HG03442 (cell line): Measurements from ENCODE around the gene GSN.

Experiments used
- ATAC-seq: cut with Tn5 transposase; IDR thresholded peaks from one replicate; pipeline ENCODE4 v1.9.1; 2021; ENCODE audit warnings: mild to moderate bottlenecking, moderate library complexity; ENCODE audit not compliant: unreplicated experiment

Gene GSN

DNA sequence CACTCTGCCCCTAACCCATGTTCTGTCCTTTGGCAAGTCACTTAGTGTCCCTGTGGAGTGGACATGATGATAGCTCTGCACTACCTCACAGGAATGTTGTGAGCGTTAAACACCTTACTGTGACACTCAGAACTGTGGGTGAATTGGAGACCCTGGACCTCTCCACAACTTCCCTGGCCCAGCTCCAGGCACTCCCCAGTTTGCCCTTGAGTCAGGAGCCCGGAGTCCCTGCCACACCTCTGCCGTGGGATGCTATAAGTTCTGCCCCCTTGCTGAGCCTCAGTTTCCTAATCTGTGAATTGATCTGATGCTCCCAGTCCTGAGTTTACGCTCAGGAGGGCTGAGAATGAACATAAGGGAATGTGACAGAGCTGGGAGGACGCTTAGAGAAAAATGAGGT is 34.4 kb downstream of the GSN start:
- no peak for ATAC-seq

DNA sequence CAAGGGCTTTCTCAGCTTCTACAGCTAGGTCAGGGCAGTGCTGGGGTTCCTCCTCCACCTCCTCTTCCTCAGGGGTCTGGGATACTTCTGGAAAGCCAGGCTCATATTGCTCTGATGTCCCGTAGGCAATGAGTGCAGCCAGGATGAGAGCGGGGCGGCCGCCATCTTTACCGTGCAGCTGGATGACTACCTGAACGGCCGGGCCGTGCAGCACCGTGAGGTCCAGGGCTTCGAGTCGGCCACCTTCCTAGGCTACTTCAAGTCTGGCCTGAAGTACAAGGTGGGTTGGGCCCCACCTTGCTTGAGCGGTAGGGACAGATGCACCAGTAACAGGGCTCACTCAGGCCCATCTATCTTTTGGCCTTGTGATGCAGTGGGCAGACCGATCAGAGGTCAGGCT is 34.8 kb downstream of the GSN start:
- no peak for ATAC-seq

DNA sequence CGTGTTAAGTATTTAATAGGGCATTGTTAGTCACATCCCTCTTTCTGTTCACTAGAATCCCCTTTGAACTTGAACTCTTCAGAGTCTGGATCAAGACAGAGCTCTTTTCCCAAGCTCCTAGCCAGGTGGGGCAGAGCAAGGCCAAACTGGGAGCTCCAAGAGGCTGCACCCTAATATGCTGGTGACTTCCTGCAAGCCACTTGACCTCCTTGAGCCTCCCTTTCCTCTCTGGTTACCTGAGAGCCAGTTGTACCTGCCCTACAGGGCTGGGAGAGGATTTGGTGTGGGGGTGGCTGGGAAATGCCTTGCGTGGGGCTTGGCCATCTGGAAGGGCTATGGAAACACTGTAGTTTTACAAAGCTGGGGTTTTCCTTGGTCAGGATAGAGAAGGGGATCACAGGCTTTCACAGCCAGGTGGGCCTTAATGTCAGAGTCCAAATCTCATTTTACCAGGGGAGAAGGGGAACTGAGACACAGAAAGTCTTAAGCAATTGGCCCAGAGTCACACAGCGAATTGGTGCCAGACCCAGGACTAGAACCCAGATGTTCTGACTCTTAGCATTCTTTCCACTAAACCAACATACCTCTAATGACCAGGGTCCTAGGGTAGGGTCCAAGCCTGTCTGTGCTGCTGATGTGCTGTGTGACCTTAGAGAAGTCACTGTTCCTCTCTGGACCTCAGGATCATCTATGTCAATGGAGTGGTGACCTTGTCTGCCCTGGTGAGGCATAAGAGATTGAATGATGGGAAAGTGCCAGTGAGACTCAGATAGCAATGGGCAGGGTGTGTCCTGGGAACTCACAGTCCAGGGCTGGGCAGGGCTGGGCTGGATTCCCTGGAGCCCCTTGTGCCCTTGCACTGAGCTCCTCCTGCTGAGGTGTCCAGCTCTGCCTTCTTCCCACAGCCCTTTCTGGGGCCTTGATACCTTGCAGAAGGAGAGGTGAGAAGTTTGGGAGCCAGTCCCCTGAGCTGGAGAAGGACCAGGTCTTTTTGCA is 35.8 kb downstream of the GSN start:
- ATAC-seq, result no peak

DNA sequence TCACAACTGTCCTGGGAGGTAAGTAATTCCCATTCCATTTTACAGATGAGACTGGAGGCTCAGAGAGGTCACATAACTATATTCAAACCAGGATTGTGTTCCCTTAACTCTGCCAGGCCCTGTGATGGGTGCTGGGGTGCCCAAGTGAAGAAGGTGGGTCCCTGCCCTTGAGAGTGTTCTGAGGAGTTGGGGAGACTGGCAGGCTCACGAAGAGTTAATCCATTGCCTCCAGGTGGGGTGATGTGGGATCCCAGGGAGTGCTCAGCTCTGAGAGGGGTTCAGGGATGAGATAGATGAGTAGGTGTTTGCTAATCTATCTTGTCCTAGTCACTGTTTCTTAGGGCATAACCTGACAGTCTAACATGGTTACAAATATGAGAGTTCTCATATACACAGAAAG is 36.7 kb downstream of the GSN start:
- no peak for ATAC-seq

DNA sequence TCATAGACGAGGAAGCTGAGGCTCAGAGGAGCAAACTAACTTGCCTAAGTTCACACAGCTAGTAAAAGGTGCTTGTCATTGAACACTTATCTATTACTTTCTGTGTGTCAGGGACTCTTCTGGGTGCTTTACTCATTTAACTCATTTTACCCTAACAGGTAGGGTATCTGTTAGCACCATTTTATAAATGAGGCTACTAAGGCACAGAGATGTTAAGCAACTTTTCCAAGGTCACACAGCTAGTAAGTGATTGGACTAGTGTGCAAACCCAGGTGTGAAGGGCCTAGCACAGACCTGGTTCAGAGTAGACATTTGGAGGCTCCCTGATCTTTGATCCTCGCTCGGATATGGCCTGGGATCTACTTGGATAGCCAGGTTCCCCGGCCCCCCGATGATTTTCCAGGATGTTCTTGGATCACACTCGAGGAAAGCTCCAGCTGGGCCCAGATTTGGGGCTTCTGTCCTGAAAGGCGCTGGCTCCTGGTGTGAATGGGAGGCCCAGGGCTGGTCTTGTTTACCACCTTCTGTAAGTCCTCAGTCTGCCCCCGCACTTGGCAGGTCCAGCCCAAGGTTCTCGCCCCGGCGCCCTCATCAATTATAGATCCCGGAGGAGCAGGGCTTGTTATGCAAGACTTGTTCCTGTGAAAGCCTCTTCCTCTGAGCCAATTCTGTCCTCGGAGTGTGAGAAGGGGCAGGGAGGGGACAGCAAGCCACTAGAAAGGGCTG is 37.5 kb downstream of the GSN start:
- ATAC-seq, result no peak

DNA sequence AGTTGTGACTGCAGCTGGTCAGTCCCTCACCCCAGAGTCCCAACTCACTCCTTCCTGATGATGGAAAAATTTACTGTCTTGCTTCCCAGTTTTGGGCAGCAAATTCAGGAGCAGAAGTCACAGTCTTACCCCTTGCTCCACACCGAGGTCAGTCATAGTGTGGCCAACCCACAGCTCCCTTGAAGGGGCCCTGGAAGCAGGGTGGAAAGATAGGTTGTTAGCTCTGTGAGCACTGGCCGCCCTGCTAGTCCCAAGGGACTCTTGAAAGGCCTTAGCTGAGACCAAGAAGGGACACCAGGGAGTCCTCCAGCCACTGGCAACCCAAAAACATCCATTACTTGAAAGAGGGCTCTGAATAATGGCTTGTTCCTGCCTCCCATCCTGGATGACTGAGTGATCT is 40.0 kb downstream of the GSN start:
- ATAC-seq, result no peak

DNA sequence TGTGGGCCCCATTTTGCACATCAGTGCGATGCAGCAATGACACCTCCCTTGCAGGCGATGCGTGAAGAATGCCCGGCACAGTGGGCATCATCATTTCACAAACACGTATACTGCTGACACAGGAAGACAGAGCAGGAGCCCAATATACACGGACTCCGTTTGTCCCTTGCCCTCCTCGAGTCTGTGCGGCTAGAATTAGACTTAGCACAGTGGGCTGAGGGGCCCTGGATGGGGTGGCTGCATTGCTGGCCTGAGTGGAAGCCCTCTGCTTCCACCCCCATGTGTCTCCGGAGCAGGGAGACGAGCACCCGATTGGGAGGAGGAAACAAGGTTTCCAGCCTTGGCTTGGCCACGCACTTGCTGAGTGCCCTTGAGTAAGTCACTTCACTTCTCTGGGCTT is 40.8 kb downstream of the GSN start:
- no peak for ATAC-seq

DNA sequence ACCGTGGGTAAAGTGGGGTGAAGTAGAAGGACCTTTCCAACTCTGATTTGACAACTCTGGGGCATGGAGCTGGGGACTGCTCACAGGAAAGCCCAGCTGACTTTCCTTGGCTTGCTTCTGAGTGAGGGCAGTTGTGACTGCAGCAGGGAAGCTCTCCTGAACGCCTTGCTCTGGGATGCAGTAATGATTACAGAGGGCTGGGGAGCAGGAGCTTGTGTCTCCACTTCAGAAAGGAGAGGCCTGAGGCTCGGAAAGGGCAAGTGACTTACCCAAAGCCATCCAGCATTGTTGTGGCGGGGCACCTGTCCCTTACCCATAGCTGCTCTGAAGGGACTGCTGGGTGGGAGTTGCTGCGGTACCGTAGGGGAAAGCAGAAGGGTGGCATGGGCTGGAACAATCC is 41.2 kb downstream of the GSN start:
- ATAC-seq, result no peak

DNA sequence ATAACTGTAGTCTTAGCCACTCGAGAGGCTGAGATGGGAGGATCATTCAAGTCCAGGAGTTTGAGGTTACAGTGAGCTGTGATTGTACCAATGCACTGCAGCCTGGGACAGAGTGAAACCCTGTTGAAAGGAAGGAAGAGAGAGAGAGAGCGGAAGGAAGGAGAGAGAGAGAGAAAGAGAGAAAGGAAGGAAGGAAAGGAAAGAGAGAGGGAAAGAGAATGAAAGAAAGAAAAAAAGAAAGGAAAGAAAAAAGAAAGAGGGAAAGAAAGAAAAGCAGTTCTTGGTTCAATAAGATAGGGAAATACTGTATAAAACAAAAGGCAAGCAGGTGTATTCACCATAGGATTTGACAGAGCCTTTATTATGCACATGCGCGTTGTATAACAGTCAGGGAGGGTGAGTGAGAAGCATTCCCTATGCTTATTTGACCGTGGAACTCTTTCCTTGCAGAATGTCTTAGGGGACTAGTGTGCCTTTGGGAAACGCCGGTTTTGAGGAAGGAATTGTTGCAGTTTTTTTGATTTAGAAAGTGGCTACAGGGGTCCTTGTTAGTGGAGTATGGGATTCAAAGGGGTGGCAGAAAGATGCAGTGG is 42.0 kb downstream of the GSN start:
- ATAC-seq, result no peak

DNA sequence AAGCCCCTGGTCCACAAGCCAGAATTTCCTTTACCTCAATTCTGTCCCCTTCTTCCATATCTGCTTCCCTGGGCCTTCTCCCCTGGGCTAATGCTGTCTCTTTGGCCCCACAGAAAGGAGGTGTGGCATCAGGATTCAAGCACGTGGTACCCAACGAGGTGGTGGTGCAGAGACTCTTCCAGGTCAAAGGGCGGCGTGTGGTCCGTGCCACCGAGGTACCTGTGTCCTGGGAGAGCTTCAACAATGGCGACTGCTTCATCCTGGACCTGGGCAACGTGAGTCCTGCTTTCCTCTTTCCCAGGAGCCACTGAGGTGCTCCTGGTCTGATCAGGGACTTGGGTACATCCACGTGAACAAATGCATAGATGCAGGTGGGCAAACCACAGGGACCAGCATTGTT is 42.6 kb downstream of the GSN start:
- no peak for ATAC-seq

DNA sequence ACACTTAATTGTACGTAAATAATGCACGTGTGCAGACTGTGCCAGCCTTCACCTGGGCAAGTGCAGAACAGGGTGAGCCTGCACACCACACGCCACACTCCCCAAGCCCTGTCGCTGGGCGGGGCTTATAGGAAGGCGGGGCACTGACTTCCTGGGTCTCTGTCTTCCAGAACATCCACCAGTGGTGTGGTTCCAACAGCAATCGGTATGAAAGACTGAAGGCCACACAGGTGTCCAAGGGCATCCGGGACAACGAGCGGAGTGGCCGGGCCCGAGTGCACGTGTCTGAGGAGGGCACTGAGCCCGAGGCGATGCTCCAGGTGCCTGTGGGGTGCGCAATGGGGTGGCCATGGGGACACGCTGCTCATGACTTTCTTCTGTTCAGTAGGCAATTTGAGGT is 44.2 kb downstream of the GSN start:
- ATAC-seq, result no peak

DNA sequence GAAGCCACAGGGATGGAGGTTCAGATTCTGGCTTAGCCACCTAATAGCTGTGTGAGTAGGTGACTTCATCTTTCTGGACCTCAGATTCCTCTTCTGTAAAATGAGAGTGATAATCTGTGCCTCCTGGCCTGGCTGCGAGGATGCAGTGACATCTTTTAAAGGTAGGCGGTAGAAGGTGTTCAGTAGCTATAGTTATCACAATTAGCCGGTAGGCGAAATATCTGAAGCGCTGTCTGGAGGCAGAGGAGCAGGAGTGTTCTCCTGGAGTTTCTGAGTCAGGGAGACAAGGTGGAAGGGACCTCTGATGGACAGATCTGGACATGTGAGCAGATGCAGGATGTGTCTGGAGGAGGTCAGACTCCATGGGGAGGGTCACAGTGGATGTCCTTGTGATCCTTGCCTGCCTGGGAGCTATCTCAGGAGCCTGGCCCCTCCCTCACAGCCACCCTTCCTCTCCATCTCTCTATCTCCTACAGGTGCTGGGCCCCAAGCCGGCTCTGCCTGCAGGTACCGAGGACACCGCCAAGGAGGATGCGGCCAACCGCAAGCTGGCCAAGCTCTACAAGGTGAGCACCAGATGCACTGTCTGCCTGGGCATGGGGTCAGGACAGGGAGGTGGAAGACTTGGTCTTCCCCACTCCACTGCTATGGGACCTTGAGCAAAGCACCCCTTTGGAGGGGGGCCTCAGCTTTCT is 45.6 kb downstream of the GSN start:
- ATAC-seq, result no peak

DNA sequence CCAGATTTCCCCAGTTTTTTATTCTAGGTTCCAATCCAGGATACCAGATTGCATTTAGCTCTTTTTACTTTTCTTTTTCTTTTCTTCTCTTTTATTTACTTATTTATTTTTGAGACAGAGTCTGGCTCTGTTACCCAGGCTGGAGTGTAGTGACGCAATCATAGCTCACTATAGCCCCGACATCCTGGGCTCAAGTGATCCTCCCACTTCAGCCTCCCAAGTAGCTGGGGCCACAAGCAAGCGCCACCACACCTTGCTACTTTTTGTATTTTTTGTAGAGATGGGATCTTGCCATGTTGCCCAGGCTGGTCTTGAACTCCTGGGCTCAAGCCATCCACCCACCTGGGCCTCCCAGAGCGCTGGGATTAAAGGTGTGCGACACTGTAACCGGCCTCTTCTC is 48.4 kb downstream of the GSN start:
- no peak for ATAC-seq

DNA sequence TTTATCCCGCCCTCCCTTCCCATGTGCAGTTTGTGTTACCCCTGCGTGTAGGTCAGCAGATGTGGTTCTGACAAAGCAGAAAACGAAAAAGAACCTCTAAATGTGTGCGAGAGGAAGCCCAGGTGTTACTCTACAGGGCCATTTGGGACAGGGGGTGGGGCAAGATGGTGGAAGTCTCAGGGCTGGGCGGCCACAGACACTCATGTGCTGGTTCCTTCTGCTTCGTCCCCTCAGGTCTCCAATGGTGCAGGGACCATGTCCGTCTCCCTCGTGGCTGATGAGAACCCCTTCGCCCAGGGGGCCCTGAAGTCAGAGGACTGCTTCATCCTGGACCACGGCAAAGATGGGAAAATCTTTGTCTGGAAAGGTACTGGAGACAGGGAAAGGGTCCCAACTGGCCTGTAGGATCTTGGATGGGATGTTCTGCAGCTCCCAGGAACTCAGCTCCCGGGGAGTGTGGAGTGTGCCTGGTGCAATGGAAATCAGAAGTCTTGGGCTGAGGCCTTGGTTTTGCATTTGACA is 49.0 kb downstream of the GSN start:
- ATAC-seq, result no peak

DNA sequence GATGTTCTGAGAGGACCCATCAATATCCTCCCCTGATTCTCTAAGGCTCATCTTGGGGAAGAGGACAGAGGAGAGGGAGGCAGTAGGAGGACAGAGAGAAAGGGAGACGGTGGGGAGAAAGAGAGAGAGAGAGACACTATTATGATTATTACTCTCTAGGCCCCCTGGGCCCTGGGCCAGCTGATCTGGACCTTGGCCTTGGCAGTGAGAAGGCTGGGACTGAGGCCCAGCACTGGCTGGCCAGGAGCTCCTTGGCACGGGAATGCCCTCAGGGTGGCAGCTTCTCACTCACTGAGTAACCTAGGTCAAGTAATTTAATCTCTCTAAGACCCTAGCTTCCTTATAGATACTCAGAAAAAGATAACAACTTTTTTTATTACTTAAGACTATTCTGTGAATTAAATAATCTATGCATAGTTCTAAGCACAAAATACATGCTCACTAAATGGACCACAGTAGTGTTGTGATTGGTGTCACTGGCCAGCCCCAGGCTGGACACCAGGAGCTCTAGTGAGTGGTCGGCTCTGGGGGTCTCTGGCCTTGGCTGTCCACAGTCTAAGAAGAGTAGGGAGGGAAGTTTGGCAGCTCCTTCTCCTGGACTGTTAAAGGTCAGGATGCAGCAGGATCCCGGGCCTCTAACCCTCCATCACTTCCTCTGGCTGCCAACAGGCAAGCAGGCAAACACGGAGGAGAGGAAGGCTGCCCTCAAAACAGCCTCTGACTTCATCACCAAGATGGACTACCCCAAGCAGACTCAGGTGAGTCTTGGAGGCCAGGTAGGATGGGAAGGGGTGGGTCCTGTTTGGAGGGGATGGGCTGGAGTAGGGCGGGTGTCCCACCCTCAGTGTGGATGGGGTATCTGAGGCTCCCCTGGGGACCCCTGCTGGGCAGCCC is 50.0 kb downstream of the GSN start:
- no peak for ATAC-seq

DNA sequence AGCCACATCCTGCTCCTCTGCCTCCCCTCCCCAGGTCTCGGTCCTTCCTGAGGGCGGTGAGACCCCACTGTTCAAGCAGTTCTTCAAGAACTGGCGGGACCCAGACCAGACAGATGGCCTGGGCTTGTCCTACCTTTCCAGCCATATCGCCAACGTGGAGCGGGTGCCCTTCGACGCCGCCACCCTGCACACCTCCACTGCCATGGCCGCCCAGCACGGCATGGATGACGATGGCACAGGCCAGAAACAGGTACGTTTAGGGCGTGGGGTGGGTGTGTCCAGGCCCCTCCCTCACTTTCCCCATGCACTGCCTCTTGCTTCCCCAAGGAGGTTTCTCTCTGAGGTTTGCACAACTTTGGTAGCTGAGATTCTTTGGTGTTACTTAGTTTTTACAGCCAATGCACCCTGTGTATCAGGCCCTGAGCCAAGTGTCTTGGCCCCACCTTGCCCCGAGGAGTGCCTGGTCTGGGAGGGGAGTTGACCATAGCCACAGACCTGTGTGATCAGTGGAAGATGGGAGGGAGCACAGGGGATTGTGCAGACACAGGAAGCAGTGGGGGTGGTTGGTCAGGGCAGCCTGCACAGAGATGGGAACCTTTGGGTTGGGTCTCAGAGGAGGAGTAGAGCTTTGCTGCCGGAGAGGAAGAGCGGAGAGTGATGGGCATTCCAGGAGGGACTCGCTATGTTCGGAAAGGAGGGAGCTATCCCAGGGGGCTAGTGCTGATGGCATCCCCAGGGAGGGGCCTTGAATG is 50.8 kb downstream of the GSN start:
- ATAC-seq, result no peak

DNA sequence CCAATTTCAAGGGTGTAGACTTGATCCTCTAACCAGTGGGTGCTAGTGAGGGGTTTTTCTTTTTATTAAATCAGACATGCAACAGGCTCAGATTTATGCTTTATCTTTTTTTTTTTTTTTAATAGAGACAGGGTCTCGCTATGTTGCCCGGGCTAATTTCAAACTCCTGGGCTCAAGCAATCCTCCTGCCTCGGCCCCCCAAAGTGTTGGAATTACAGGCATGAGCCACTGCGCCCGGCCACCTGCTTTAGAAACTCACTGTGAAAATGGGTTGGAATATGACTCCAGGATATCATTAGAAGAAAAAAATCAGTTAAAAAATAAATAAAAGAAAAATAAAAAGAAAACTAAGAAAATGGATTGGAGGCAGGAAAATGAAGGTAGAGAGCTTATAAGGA is 51.4 kb downstream of the GSN start:
- no peak for ATAC-seq

DNA sequence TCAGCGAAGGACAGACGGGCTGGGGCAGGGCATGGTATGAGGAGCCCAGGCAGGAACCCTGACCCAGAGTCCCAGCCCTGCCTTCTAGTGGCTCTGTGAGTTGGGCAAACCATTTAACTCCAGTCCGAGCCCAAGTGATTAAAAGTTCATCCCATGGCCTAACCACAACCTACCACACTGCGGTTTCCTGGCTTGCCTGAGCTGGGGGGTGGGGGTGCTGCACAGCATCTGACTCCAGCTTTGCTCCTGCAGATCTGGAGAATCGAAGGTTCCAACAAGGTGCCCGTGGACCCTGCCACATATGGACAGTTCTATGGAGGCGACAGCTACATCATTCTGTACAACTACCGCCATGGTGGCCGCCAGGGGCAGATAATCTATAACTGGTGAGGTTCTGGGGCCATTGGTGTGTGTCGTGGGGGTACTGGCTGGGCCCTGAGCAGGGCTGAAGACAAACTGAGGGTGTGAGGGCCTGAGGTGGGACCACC is 53.1 kb downstream of the GSN start:
- ATAC-seq, result no peak
